NOMO-1 treated with dmso at 0.1 percent for 144 hours (cell line): ENCODE data around the gene NUFIP1.
"Not testable (repeated sequence)": the region's sequence is repeated elsewhere in the genome, so short reads cannot be mapped to it uniquely, and the experiment has no call there.

Experiments
- DNase-seq: peaks from one replicate; lab custom pipeline; 2025; ENCODE audit not compliant: unreplicated experiment; lab: John Stamatoyannopoulos, UW

Gene NUFIP1

GRCh38 chr13:44969551-44970484 is 19.5 kb downstream of the NUFIP1 start:
- no peak for DNase-seq

- DNase-seq = no peak
These were observed 20.8 kb downstream of the NUFIP1 start for GRCh38 chr13:44968434-44968815.

GRCh38 chr13:44967704-44968433 is 21.4 kb downstream of the NUFIP1 start:
- no peak for DNase-seq

- no peak for DNase-seq
These were observed 27.3 kb downstream of the NUFIP1 start for GRCh38 chr13:44961997-44962396.

GRCh38 chr13:44955406-44955805 is 33.9 kb downstream of the NUFIP1 start:
- DNase-seq = no peak

GRCh38 chr13:44954224-44954623 is 35.0 kb downstream of the NUFIP1 start:
- DNase-seq = no peak

GRCh38 chr13:44952671-44953070 is 36.6 kb downstream of the NUFIP1 start:
- no peak for DNase-seq

GRCh38 chr13:44951184-44951583 is 38.1 kb downstream of the NUFIP1 start:
- no peak for DNase-seq

GRCh38 chr13:44943411-44943810 is 45.9 kb downstream of the NUFIP1 start:
- not testable (repeated sequence) for DNase-seq

GRCh38 chr13:44938854-44939253 is 50.4 kb downstream of the NUFIP1 start:
- DNase-seq = no peak

GRCh38 chr13:44936246-44936645 is 53.0 kb downstream of the NUFIP1 start:
- DNase-seq = no peak

GRCh38 chr13:44934724-44935123 is 54.5 kb downstream of the NUFIP1 start:
- peak; percentile 28 for DNase-seq

- DNase-seq = no peak
These were observed 56.4 kb downstream of the NUFIP1 start for GRCh38 chr13:44932850-44933251.

- no peak for DNase-seq
These were observed 57.0 kb downstream of the NUFIP1 start for GRCh38 chr13:44932171-44932849.

GRCh38 chr13:44930963-44931623 is 58.2 kb downstream of the NUFIP1 start:
- no peak for DNase-seq

- DNase-seq = no peak
These were observed 59.0 kb downstream of the NUFIP1 start for GRCh38 chr13:44930280-44930679.

- DNase-seq = no peak
These were observed 59.6 kb downstream of the NUFIP1 start for GRCh38 chr13:44929692-44930091.

- no peak for DNase-seq
These were observed 61.3 kb downstream of the NUFIP1 start for GRCh38 chr13:44927968-44928367.

- DNase-seq = no peak
These were observed 67.1 kb downstream of the NUFIP1 start for GRCh38 chr13:44921931-44922758.

GRCh38 chr13:44921246-44921877 is 67.9 kb downstream of the NUFIP1 start:
- DNase-seq = no peak
